ENCODE data around the gene TRABD2B. TPM values are rescaled to one million over a fixed set of nuclear protein-coding genes. Genes with fewer than 3 reads are reported as not detected.

Gene TRABD2B
- total RNA-seq, 1 donor from 2014 or later = 1.4 TPM

- Histone ChIP-seq H3K9me3 (replicated peaks) (no peaks in the 10 kb centered on the region), H3K27ac (replicated peaks) (no peak overlapping the region), H3K36me3 (no peaks in the 10 kb centered on the region), H3K4me3 (no peak overlapping the region), H3K27me3 (ENCODE audit: low read depth) (no peaks in the 10 kb centered on the region), H3K4me1 (peaks cover 52% of the 10 kb centered on the region)
- DNase-seq = no peak
- intact Hi-C loops (cut with micrococcal nuclease) = no loop called here
- TF ChIP-seq, protein P1, sequence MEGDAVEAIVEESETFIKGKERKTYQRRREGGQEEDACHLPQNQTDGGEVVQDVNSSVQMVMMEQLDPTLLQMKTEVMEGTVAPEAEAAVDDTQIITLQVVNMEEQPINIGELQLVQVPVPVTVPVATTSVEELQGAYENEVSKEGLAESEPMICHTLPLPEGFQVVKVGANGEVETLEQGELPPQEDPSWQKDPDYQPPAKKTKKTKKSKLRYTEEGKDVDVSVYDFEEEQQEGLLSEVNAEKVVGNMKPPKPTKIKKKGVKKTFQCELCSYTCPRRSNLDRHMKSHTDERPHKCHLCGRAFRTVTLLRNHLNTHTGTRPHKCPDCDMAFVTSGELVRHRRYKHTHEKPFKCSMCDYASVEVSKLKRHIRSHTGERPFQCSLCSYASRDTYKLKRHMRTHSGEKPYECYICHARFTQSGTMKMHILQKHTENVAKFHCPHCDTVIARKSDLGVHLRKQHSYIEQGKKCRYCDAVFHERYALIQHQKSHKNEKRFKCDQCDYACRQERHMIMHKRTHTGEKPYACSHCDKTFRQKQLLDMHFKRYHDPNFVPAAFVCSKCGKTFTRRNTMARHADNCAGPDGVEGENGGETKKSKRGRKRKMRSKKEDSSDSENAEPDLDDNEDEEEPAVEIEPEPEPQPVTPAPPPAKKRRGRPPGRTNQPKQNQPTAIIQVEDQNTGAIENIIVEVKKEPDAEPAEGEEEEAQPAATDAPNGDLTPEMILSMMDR (IDR thresholded peaks at IDR 0.05; ENCODE audit: borderline replicate concordance) = no peak
Observed at GRCh38 chr1:47785118-47785517, 212.1 kb downstream of the TRABD2B start.

- H3K4me3 ChIP-seq = no peak overlapping the region
- no peak for DNase-seq
- peaks cover 52% of the 10 kb centered on the region for H3K4me1 ChIP-seq
- H3K27me3 ChIP-seq (ENCODE audit: low read depth) = no peaks in the 10 kb centered on the region
- no peaks in the 10 kb centered on the region for H3K9me3 ChIP-seq (replicated peaks)
- H3K36me3 ChIP-seq = no peaks in the 10 kb centered on the region
- H3K27ac ChIP-seq (replicated peaks) = no peak overlapping the region
- intact Hi-C loops (cut with micrococcal nuclease) = no loop called here
- TF ChIP-seq, protein P1 (IDR thresholded peaks at IDR 0.05; ENCODE audit: borderline replicate concordance) = no peak
Observed at GRCh38 chr1:47784497-47784822, 212.7 kb downstream of the TRABD2B start.

DNA sequence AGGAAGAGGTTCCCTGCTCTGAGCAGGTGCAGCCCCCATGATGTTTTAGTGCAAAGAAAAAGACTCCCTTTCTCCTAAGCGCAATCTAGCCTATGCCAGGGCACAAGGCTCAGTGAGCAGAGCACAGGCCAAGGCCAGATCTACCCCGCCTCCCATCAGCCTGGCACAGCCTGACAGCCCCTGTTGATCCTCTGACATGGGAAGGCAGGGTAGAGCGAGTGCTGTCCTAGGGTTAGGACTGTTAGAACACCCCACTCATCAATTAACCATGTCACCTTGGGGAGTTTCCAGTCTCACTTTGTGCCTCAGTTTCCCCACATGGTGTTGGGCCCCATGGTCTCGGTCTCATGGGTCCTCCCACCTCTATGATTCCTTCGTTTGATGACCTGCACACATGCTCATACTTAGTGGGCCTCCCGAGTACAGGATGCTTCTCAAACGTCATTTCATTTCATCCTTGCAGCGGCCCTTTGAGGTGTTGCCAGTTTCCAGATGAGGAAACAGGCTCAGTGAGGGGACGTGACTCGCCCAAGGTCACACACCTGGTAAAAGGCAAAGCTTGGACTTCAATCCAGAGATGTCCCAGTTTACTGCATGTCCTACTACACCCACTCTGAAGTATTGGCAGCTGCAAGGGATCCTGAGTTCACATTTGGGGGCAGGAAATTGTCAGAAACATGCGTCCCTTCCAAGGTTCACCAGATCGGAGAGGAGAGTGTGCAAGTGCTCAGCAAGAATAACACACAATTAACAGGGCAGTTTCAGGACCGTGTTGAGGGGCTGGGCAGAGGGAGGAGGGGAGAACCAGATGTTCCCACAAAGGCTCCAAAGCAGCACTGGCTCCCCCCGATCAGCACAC, 213.3 kb downstream of the TRABD2B start:
- TF ChIP-seq, protein P1 (IDR thresholded peaks at IDR 0.05; ENCODE audit: borderline replicate concordance) = no peak
- Histone ChIP-seq H3K4me3 (no peak overlapping the region), H3K36me3 (no peaks in the 10 kb centered on the region), H3K27me3 (ENCODE audit: low read depth) (no peaks in the 10 kb centered on the region), H3K9me3 (replicated peaks) (no peaks in the 10 kb centered on the region), H3K4me1 (peaks cover 52% of the 10 kb centered on the region), H3K27ac (replicated peaks) (no peak overlapping the region)
- intact Hi-C loops (cut with micrococcal nuclease) = no loop called here
- DNase-seq = no peak

DNA sequence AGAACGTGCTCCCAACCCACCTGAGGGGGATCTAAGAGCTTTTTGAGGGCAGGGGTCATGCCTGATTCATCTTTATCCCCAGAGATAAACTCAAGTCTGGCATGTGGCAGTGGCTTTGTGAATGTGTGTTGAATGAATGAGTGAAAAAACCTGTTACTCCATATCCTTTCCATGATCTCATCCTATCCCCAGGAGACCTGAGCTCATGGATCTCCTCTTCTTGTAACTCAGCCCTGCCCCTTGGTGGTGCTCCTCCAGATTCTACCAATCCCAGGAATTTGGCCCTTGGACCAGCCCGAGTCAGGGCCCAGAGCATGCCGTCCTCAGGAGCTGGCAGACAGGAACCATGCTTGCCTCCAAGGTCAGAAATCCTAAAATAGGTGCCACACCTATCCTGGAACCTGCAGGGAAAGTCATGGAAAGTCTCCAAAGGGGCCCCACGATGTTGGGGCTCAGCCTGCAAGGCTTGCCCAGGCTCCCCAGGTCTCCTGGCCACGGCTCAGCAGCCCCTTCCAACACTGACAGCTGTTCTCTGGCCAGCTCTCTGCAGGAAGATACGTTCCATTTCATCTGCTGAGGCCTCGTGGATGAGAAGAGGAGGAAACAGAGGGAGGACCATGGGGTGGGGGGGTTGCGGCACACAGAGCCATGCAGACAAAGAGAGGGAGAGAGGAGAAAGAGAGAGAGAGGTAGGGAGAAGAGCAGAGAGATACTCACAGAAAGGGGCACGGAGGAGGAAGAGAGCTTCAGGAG, 214.6 kb downstream of the TRABD2B start:
- DNase-seq = no peak
- Histone ChIP-seq H3K36me3 (no peaks in the 10 kb centered on the region), H3K27me3 (ENCODE audit: low read depth) (no peaks in the 10 kb centered on the region), H3K4me3 (no peak overlapping the region), H3K27ac (replicated peaks) (no peak overlapping the region), H3K4me1 (peaks cover 52% of the 10 kb centered on the region), H3K9me3 (replicated peaks) (no peaks in the 10 kb centered on the region)
- TF ChIP-seq, protein P1 (IDR thresholded peaks at IDR 0.05; ENCODE audit: borderline replicate concordance) = no peak
- intact Hi-C loops (cut with micrococcal nuclease) = no loop called here

GRCh38 chr1:47781171-47781959, 215.8 kb downstream of the TRABD2B start:
- TF ChIP-seq, protein P1 (IDR thresholded peaks at IDR 0.05; ENCODE audit: borderline replicate concordance) = no peak
- no peak for DNase-seq
- no peaks in the 10 kb centered on the region for H3K27me3 ChIP-seq (ENCODE audit: low read depth)
- H3K4me1 ChIP-seq = peaks cover 50% of the 10 kb centered on the region
- intact Hi-C loops (cut with micrococcal nuclease) = no loop called here
- no peak overlapping the region for H3K4me3 ChIP-seq
- H3K36me3 ChIP-seq = no peaks in the 10 kb centered on the region
- H3K9me3 ChIP-seq (replicated peaks) = no peaks in the 10 kb centered on the region
- H3K27ac ChIP-seq (replicated peaks) = peak overlapping the region; percentile 19
